Esophagus (tissue), 2 donors: ENCODE results near the gene PTMS. TPM values are rescaled to one million over a fixed set of nuclear protein-coding genes. Genes with fewer than 3 reads are reported as not detected.
A peak's percentile ranks its signal among the peaks of the same experiment; 100 is the strongest.

Source experiments
- H3K27ac ChIP-seq, 2 donors: one replicate each; pipeline ENCODE4 v1.5.1; 2013; ENCODE audit warnings: low read depth in 2 of 2, mild to moderate bottlenecking in 2 of 2, inconsistent platforms in 1 of 2, low read length in 1 of 2, moderate library complexity in 1 of 2
- H3K27me3 ChIP-seq, 2 donors: one replicate each; pipeline ENCODE4 v1.6.1; 2013; ENCODE audit warnings: low read length in 2 of 2, control low read depth in 1 of 2, mild to moderate bottlenecking in 1 of 2; ENCODE audit not compliant: insufficient read depth in 2 of 2, control insufficient read depth in 1 of 2
- H3K36me3 ChIP-seq, 2 donors: one replicate each; pipeline ENCODE4 v1.6.1; 2013; ENCODE audit warnings: low read length in 1 of 2; ENCODE audit not compliant: control insufficient read depth in 2 of 2, insufficient read depth in 2 of 2
- H3K4me1 ChIP-seq, 2 donors: one replicate each; pipeline ENCODE4 v1.6.1; 2013; ENCODE audit warnings: low read length in 1 of 2; ENCODE audit not compliant: control insufficient read depth in 2 of 2, insufficient read depth in 2 of 2
- H3K4me3 ChIP-seq, 2 donors: one replicate each; pipeline ENCODE4 v1.5.1; 2013; ENCODE audit warnings: low read length in 2 of 2, mild to moderate bottlenecking in 2 of 2, low read depth in 1 of 2, moderate library complexity in 1 of 2
- H3K9me3 ChIP-seq, 2 donors: one replicate each; pipeline ENCODE4 v1.6.1; 2013; ENCODE audit warnings: mild to moderate bottlenecking in 2 of 2, low read depth in 1 of 2, low read length in 1 of 2, moderate library complexity in 1 of 2; ENCODE audit not compliant: control insufficient read depth in 2 of 2, insufficient read depth in 1 of 2
- WGBS, 2 donors: extraction: QIAGEN DNeasy Blood & Tissue Kit; methylation state at CpG; one replicate each; pipeline ENCODE4 v1.1.7; 2013; 5-methylcytosine and 5-hydroxymethylcytosine counted together
- polyA plus RNA-seq, 2 donors: library from polyadenylated mRNA; stranded (reverse); fragments of 200-250 nt; gene quantifications; one replicate each; pipeline ENCODE4 v1.2.3, GENCODE V29; 2013
- donor health status: healthy with polysubstance abuse.
- donor health status: Bipolar disorder and iron deficiency.

Gene PTMS
- polyA plus RNA-seq, 2 donors, result 249 to 449 TPM

DNA sequence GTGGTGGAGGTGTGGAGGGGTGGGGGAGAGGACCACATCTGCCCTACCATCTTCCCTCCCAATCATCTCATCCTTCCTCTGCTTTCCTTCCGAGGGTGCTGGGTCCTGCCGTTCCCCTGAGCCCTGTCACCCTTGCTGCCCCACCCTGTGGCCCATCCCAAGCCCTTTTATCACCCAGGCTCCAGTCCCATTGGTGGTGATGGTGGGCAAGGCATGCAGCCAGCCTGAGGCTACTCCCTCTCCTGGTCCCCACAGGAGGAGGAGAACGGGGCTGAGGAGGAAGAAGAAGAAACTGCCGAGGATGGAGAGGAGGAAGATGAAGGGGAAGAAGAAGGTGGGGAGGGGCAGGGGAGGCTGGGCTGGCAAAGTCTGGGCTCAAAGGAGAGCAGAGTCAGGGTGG is 3.5 kb downstream of the PTMS start:
- peaks cover 0 to 12% of the 10 kb centered on the region in 2 donors for H3K36me3 ChIP-seq
- H3K9me3 ChIP-seq, result no peaks in the 10 kb centered on the region
- H3K27ac ChIP-seq, result no peak overlapping the region
- no peaks in the 10 kb centered on the region for H3K27me3 ChIP-seq
- 41 to 61% methylated on average over 4 of the region's 4 CpGs for WGBS, 2 donors
- H3K4me1 ChIP-seq, result peaks cover 2 to 20% of the 10 kb centered on the region in 2 donors
- no peak overlapping the region for H3K4me3 ChIP-seq

DNA sequence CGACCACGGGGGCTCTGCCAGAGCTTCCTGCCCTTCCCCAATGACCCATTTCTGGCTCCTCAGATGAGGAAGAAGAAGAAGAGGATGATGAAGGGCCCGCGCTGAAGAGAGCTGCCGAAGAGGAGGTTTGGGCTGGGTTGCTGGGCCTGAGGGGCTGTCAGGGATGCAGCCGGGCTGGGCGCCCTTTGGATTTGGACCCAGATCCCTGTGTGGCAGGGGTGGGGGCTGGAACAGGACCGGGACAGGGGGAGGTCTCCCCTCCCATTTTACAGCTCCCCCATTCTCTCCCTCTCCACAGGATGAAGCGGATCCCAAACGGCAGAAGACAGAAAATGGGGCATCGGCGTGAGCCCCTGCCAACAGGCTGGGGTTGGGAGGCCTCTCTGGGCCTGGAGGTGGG is 3.9 kb downstream of the PTMS start:
- no peak overlapping the region for H3K27ac ChIP-seq
- peaks cover 2 to 20% of the 10 kb centered on the region in 2 donors for H3K4me1 ChIP-seq
- no peaks in the 10 kb centered on the region for H3K9me3 ChIP-seq
- no peaks in the 10 kb centered on the region for H3K27me3 ChIP-seq
- WGBS, 2 donors, result 74 to 78% methylated on average over 10 to 12 of the region's 12 CpGs
- H3K36me3 ChIP-seq, result peaks cover 0 to 12% of the 10 kb centered on the region in 2 donors
- no peak overlapping the region for H3K4me3 ChIP-seq

DNA sequence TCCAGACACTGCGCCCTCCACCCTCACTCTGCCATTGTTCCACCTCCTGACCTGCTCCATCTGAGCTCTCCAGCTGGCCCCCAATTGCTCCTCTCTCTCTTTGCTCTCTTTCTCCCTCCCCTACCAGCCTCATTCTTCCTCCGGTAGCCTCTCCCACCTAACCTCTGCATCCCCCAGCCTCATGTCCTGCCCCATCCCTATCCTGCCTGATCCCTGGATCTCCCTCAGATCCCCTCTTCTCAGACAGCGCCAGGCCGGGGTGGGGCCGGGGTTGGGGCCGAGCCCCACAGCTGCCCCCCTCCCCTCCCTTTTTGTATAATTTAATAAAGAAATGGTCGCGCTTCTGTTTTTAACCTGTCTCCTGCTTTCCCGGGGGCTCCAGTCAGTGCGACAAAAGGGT is 4.4 kb downstream of the PTMS start:
- no peaks in the 10 kb centered on the region for H3K27me3 ChIP-seq
- H3K27ac ChIP-seq, result peak overlapping the region in 1 of 2 donors; percentile 21
- no peak overlapping the region for H3K4me3 ChIP-seq
- H3K36me3 ChIP-seq, result peaks cover 0 to 12% of the 10 kb centered on the region in 2 donors
- no peaks in the 10 kb centered on the region for H3K9me3 ChIP-seq
- peaks cover under 1 to 19% of the 10 kb centered on the region in 2 donors for H3K4me1 ChIP-seq
- 82 to 84% methylated on average over 10 of the region's 10 CpGs for WGBS, 2 donors

DNA sequence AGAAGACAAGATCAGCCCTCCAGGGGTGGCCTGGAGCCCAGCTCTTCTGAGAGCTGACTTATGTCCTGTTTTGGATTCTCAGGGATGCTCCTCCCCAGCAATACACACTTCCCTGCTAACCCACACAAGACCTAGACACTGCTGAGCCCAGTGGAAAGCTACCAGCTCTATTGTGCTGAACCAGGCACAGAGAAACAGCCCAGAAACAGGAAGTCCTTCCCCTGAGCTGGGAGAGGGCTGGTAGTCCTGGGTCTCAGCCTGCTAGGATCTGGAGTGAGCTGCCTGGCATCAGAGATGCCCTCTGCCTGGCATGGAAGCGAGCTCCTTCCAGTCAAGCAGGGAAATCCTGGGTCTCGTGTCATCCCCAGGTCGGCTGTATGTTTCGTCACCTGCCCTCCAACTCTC is 4.9 kb downstream of the PTMS start:
- WGBS, 2 donors, result 83 to 84% methylated on average over 4 of the region's 4 CpGs
- H3K27me3 ChIP-seq, result no peaks in the 10 kb centered on the region

DNA sequence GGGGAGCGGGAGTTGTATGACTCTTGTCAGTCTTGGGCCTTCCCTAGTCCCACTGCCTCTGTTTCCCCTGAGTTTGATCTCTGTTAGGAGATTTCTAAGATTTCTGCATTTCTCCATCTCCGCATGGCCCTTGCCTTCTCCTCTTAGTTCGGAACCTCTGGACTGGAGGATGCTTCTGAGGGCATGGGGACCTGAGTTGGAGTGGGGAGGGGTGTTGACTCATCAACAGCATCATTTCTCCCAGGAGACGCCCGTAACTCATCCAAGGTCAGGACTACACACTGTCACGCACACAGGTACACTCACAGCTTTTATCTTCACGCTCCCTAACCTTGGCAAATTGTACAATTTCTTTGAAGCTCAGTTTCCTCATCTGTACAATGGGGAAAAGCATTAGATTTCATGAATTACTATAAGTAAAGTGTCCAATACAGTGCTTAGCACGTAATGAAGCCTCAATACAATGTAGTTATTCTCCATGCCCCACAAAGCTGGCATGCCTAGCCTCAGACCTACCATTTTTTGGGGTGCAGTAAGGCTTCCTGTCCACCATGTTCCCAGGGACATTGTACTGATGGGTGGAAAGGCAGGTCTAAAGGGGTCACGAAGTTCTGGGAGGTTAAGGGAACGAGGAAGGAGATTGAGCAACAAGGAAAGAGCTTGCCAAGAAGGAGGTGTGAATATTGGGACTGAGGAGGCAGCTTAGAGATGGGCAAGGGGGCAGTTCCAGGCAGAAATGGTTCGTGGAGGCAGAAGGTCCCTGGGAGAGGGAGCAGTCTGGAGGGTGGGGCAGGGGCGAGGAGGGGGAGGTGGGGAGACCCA is 5.6 kb downstream of the PTMS start:
- Histone ChIP-seq H3K9me3 (no peaks in the 10 kb centered on the region), H3K27me3 (no peaks in the 10 kb centered on the region), H3K36me3 (peaks cover 0 to 12% of the 10 kb centered on the region in 2 donors), H3K4me1 (peaks cover 0 to 15% of the 10 kb centered on the region in 2 donors), H3K4me3 (no peak overlapping the region), H3K27ac (peak overlapping the region; percentile 11 to 39)
- 70 to 75% methylated on average over 11 to 12 of the region's 12 CpGs for WGBS, 2 donors

More for the DNA sequence above, 4.9 kb downstream of the PTMS start:
- Histone ChIP-seq H3K4me1 (peaks cover 0 to 15% of the 10 kb centered on the region in 2 donors), H3K36me3 (peaks cover 0 to 12% of the 10 kb centered on the region in 2 donors), H3K27ac (peak overlapping the region; percentile 21 to 39), H3K9me3 (no peaks in the 10 kb centered on the region), H3K4me3 (no peak overlapping the region)

DNA sequence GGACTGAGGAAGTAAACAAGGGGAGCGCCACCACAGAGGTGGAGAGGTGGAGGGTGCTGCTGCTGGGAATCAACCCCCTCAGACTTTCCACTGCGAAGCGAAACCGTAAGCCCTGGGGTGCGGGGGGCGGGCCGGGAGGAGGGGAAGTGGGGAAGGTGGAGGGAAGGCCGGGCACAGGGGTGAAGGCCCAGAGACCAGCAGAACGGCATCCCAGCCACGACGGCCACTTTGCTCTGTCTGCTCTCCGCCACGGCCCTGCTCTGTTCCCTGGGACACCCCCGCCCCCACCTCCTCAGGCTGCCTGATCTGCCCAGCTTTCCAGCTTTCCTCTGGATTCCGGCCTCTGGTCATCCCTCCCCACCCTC is 6.2 kb downstream of the PTMS start, which contains the start of gene LAG3:
TSS of gene LAG3 (plus strand) at position 190 of the 365 bp plus-strand sequence. CDS start 333 bp downstream, outside the sequence.
- Histone ChIP-seq H3K36me3 (peaks cover 0 to 12% of the 10 kb centered on the region in 2 donors), H3K27ac (peak within 1 kb of the TSS; percentile 11 to 39), H3K9me3 (no peaks in the 10 kb centered on the region), H3K4me3 (peak within 1 kb of the TSS; percentile 22 to 23), H3K27me3 (no peaks in the 10 kb centered on the region), H3K4me1 (peaks cover 0 to 15% of the 10 kb centered on the region in 2 donors)
- WGBS, 2 donors, result 48 to 77% methylated on average over 9 to 15 of the region's 15 CpGs

DNA sequence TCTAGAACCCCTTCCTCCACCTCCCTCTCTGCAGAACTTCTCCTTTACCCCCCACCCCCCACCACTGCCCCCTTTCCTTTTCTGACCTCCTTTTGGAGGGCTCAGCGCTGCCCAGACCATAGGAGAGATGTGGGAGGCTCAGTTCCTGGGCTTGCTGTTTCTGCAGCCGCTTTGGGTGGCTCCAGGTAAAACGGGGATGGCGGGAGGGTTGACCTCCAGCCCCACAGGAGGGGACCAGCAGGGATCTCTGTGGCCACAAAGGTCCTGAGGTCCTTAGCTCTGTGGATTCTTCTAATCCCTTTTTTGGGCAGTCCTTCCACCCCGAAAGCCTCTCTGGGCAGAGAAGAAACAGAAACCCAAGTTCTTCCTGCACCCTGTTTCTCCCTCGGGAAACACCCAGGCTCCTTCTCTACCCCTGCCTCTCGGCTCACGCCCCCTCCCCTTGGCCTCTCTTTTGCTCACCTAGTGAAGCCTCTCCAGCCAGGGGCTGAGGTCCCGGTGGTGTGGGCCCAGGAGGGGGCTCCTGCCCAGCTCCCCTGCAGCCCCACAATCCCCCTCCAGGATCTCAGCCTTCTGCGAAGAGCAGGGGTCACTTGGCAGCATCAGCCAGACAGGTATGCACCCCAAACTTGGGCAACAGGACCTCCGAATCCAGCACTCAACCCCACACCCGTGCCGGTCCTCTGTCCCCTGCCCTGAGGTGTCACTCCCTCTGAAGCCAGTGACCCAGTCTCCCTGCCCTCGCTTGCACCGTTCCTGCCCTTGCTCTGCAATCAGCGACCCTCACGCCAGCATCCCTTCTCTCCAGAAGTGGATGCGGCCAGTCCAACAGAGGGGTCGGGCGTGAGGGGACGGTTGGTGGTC is 6.8 kb downstream of the PTMS start:
- Histone ChIP-seq H3K9me3 (no peaks in the 10 kb centered on the region), H3K36me3 (peaks cover 0 to 12% of the 10 kb centered on the region in 2 donors), H3K27ac (peak overlapping the region; percentile 0 to 11), H3K4me3 (peak overlapping the region; percentile 22 to 23), H3K4me1 (peaks cover 0 to 15% of the 10 kb centered on the region in 2 donors), H3K27me3 (no peaks in the 10 kb centered on the region)
- 67 to 68% methylated on average over 21 of the region's 21 CpGs for WGBS, 2 donors

DNA sequence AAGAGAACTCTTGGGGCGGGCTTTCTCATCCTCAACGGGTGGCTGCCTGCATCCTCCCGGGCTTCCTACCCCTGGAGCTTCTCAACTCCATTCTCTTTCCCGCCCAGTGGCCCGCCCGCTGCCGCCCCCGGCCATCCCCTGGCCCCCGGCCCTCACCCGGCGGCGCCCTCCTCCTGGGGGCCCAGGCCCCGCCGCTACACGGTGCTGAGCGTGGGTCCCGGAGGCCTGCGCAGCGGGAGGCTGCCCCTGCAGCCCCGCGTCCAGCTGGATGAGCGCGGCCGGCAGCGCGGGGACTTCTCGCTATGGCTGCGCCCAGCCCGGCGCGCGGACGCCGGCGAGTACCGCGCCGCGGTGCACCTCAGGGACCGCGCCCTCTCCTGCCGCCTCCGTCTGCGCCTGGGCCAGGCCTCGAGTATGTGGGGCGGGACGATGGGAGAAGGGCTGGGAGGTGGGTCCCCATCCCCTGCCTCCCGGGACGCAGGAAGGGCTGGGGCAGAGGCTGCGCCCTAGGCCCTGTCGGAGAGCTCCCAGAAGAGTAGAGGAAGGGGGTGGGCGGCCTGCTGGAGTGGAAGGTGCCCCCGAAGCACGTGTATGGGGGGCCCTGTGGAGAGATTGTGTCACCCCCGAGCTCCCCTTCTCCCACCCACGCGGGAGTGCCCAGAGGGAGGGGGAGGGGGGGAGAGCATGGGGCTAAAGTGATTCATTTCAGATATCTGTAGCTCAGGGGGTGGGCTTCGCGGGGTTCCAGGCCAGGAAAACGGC is 7.6 kb downstream of the PTMS start:
- peak overlapping the region; percentile 23 to 30 for H3K4me3 ChIP-seq
- 21 to 28% methylated on average over 45 to 60 of the region's 60 CpGs for WGBS, 2 donors
- H3K9me3 ChIP-seq, result no peaks in the 10 kb centered on the region
- H3K27ac ChIP-seq, result peak overlapping the region in 1 of 2 donors; percentile 28
- peaks cover 0 to 11% of the 10 kb centered on the region in 2 donors for H3K4me1 ChIP-seq
- peaks cover 0 to 12% of the 10 kb centered on the region in 2 donors for H3K36me3 ChIP-seq
- no peaks in the 10 kb centered on the region for H3K27me3 ChIP-seq
